ENCODE results near the gene MS4A6E.

DNA sequence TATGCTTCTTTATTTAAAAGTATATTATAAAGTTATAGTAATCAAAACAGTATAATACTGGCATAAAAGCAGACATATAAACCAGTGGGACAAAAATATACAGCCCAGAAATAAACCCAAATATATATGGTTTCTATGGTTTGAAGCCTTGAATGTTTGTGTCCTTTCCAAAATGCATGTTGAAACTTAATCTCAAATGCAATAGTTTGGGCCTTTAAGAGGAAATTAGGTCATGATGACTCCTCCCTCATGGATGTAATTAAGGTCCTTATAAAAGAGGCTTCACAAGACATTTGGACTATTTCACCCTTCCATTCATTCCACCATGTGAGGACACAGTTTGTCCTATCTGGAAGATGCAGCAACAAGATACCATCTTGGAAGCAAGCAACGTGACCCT is at the start of gene MS4A6E:
- TF ChIP-seq CTCF (conservative IDR thresholded peaks at IDR 0.05; ENCODE audit: low read length) (no peak), EZH2phosphoT487 (IDR thresholded peaks at IDR 0.05; ENCODE audit: borderline replicate concordance) (no peak)

Data from Loucy (cell line).